CD4-positive, alpha-beta T cell treated with Interleukin-21 for 1 hour (primary cell): ENCODE data around the gene DDR2.
"Not testable (repeated sequence)": the region's sequence is repeated elsewhere in the genome, so short reads cannot be mapped to it uniquely, and the experiment has no call there.

Experiments used
- DNase-seq: peaks from one replicate; pipeline ENCODE4 v3.0.0-alpha.2; 2020

The DDR2 gene

DNA sequence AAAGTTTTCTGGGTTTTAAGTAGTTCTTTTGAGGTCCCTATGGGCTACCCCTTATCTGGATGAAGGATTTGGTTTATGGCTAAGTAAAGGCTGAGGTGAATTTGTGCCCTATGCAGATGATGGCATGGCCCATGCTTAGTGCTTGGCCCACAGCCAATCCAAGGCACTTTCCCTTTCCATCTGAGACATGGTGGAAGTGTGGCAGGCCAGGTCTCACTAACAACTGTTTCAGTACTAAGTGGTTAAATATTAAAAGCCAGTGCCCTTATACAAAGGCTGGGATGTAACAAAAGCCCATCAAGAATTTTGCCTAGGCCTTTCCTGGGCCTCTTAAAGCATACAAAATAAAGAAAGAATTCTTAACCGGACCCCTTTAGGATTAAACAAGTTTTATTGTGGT lies 156.5 kb downstream of the DDR2 start:
- not testable (repeated sequence) for DNase-seq

DNA sequence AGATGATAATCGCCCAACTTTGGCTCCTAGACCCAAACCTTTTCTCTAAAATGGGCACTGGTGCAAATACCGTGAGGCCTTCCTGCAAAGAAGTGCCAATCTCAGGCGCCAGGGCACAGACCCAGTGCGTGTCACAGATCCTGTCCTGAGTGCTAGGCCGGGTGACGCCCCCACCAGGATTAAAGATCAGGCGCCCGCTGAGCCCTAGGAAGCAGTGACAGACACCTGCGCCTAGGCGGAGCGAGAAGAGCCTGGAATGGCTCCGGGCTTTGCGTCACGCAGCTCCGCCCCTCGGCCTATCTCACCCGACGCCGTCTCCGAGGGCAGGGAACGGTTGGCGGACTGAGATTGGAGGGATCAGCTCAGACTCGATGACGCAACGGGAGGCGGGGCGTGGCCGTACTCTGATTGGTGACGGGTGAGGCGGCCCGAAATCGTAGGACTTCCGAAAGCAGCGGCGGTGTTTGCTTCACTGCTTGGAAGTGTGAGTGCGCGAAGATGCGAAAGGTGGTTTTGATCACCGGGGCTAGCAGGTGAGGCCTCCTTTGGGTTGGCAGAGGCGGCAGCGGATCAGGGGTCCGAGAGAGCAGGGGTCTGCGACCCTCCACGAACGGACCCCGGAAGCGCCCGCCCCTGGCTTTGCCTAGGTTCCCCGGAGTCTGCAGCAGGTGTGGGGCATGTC lies 158.2 kb downstream of the DDR2 start, which contains the start of gene HSD17B7:
Gene HSD17B7, plus strand, starts transcription at position 400 of the 682 bp plus-strand sequence. Its CDS starts 99 bp downstream, at position 499.
- DNase-seq, result peak; percentile 86

DNA sequence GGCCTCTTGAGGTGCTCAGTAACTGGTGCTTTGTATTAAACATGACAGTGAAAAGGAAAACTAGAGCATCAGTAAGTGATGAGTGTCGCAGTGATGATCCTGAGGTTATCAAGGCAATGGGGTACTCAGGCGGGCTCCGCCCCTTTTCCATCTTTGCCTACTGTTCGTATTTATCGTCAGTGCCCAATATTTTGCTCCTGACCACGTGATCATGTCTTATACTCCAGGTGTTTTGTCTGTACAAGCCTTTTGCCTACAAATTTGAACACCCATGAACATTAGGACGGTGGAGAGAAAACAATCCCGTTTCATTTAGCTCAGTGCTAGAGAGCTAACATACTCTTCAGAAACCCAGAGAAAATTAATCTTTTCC lies 158.7 kb downstream of the DDR2 start:
- peak; percentile 24 for DNase-seq

DNA sequence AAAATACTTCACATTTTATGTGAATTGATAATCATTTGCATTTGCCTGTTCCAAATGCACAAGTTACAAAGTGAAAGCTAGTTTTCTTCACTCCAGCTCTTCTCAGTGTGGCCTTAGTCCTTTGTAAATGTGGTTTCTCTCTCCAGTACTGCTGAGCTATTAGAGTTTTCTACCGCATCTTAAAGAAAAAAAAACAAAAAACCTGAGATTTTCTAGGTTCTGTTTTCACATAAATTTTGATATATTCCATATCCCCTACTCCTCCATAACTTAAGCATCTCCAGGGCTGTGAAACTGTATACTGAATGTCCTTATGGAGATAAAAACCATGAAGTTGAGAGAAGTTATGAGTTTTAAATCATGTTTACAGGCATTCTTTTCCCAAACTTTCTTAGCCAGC lies 162.0 kb downstream of the DDR2 start:
- not testable (repeated sequence) for DNase-seq

DNA sequence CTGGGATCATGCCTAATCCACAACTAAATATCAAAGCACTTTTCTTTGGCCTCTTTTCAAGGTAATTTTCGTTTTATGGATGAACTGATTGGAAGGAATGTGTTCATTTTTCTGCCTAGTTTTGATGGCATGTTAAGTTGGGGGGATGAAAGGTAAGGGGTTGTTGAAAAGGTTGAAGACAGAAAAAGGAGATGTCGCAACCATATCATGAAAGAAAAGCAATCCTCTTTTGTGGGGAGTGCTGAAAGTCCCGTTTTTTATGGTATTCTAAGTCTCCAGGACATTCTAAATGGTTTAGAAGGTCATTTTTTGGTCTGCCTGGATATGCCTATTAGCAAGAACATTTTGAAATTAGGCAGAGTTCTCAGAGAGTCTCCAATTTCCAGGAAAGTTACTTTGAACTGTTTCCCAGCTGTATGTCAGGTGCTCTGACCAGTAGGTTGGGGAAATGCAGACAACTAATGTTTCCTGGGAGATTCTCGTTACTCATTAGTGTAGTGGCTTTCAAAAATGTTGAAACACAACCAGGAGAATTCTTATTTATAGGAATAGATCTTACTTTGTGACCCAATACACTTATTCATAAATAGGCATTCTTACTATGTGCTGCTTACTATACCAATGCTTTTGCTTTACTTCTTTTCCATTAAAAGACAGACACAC lies 164.5 kb downstream of the DDR2 start:
- DNase-seq, result not testable (repeated sequence)

DNA sequence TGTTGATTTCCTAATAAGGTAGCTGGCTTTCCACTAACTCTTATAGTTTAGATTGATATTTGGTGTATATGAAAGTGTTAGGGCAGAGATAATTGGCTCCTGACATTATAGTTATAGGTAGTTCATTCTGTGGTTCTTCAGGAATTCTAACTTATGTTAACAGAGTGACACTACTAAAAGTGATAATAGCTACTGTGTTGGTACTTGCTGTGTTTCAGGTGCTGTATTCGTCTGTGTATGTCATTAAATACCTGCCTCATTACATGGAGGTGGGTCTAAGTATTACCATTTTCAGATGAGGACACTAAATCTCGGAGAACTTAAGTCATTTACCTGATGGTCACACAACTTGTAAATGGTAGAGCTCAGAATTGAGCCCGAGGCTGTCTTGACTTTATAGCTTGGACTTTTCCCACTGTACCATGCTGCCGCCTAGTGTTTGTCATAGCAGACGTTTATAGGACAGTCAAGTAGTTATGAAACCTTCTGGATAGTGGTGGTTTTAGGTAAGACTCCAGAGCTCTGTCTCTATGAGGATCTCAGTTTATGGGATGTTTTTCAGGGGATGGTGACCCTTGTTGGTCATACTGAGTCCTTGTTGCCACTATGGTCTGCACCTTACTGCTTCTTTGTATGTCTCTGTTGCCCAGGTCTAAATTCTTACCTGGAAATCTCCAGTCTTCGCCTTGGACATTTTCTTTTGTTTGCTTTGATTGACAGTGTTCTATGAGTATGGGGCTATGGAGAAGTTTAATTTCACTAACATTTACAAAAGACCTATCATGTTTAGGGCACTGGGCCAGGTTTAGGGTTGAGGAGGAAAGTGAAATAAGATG lies 167.9 kb downstream of the DDR2 start:
- DNase-seq, result not testable (repeated sequence)

DNA sequence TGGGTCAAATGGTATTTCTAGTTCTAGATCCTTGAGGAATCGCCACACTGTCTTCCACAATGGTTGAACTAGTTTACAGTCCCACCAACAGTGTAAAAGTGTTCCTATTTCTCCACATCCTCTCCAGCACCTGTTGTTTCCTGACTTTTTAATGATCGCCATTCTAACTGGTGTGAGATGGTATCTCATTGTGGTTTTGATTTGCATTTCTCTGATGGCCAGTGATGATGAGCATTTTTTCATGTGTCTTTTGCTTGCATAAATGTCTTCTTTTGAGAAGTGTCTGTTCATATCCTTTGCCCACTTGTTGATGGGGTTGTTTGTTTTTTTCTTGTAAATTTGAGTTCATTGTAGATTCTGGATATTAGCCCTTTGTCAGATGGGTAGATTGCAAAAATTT lies 175.2 kb downstream of the DDR2 start:
- DNase-seq, result not testable (repeated sequence)

DNA sequence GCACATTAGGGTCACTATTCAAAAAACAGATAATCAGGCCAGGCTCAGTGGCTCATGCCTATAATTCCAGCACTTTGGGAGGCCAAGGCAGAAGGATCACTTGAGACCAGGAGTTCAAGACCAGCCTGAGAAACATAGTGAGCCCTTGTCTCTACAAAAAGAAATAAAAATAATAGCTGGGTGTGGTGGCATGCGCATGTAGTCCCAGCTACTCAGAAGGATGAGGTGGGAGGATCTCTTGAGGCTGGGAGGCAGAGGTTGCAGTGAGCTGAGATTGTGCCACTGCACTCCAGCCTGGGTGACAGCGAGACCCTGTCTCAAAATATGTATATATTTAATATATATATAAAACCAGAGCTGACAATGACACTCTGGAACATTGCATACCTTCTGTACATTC lies 180.1 kb downstream of the DDR2 start:
- DNase-seq, result not testable (repeated sequence)

DNA sequence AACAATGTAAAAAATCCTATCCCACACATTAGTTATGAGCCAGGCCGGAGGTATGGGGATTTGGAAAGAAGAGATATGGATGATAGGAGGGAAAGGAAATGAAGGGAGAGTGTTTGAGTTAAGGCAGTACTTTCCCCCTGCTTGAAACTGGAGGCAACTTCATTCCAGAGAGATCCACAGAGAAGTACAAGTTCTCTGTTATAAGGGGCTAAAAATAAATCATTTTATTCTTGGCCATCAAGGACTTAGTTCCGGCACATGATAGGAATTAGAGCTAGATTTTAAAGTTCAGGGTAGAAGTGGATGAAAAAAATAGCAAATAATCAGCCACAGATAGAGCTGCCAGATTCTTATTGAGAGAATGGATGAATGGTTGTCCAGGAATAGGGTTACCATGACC lies 185.9 kb downstream of the DDR2 start:
- not testable (repeated sequence) for DNase-seq

DNA sequence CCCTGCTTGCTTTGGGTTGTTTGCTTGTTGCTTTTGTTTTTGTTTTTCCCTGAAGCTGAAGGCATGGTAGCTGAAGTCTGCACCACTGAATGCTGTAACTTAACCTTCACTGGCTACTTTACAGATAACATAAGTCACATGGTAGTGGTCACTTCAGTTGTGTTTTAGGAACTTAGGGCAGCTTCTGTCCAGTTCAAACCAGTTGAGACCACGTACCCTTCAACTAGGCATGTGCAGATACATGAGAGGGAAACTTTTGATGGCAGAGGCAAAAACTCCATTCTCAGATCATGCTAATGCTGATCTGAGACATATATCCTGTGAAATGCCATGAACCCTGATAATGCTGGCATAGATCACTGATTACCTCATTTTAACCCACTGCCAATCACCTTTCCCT lies 186.4 kb downstream of the DDR2 start:
- DNase-seq, result not testable (repeated sequence)

DNA sequence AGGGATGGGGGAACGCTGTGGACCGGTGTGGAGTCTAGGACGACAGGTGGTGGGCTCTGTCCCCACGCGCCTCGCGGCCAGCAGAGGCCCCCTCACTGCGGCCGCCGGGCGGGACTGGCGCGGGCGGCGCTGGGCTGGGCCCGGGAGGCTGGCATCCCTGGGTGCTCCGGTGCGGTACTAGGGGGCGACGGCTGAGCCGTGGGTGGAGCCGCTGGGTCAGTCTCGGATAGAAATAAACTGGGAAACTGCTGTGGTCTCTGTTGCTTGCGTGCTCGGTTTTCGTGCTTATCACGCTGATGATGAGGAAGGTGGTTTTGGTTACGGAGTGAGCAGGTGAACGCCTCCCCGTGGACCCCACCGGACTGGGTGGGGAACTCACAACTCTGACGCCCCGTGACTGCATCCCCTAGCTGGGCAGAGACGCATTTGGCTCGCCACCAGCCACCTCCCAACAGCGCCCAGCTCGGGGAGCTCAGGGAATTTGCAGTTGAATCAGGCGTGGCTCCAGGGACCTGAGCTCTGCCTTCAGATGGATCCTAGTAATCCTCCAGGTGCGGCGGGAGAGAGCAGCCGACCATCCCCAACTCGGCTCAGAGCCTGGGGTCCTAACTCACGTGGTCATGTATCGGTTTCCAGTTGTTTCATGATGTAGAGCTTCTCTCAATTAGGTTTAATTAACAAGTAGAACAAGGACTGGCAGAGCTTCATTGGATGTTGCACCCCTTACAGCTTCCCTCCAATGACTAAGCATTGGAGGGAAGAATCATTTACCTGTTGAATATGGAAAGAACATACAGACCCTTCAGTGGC lies 190.3 kb downstream of the DDR2 start:
- no peak for DNase-seq

DNA sequence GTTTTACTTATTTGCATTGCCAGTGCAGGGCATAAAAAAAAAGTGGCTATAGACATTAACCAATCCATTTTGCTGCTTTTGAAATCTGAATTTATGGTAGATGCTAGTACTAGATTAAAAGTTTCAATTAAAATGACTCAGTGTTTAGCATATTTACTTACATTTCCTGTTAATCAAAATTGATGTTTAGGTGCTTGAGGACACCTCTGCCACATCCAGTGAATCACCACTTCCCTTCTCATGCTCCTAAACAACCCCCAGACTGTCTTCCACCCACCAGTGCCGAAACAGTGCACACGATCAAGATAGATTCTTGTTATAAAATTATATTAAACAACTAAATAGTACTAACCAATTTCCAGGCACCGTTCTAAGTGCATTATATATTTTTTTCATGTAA lies 191.0 kb downstream of the DDR2 start:
- DNase-seq, result peak; percentile 2

DNA sequence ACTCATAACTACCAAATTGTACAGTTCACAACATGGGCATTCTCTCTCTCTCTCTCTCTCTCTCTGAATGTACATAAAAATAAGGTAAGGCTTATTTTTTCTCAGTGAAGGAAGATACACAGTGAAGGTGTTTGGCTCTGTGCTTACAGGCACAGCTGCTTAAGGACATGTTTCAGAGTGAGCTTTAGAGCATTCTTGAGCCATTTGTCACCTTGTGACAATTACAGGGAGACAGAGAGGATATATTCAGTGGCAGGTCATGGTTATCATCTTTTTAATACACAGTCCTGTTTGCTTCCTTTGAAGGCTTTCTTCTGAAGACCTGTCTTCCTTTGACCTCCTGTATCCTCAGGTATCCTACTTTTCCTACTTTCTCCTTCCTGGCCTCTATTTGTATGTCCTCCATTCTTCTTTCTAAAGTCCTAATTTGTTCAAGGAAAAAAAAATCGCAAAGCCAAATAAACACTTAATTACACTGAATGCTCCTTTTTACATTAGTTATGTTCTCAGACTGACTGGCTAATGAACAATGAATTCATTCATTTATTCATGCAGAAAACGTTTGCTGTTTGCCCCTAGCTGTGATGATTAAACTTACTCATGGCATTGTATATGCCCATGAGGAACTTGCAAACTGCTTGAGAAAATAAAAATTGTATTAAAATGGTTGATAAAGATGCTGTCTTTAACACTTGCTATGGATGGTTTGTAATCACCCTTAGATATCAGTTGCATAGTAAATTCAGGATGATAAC lies 191.7 kb downstream of the DDR2 start:
- no peak for DNase-seq

DNA sequence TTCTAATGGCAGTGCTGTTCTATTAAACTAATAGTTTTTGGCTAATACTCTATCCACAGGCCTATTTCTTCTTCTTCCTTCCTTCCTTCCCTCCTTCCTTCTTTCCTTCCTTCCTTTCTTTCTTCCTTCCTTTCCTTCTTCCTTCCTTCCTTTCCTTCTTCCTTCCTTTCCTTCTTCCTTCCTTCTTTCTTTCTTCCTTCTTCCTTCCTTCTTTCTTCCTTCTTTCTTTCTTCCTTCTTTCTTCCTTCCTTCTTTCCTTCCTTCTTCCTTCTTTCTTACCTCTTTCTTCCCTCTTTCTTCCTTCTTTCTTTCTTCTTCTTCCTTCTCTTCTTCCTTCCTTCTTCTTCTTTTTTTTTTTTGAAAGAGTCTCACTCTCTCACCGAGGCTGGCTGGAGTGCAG lies 197.0 kb downstream of the DDR2 start:
- DNase-seq, result no peak

DNA sequence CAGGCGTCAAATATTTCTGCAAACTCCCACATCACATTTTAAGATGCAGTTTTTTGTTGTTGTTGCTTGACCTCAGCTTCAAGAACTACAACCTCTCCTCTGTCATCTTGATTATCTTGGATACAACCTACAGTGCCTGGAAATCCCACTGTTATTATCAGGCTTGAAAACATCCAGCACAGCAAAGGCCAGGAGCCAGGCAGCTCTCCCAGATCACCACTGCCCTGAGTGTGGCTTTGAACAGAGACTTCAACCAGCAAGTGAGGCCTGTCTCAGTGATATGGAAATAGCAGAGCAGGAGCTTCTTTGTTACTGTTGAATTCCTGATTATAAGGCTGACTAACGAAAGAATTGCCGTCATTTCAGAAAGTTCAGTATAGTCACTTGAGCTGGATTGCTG lies 200.2 kb downstream of the DDR2 start:
- no peak for DNase-seq

DNA sequence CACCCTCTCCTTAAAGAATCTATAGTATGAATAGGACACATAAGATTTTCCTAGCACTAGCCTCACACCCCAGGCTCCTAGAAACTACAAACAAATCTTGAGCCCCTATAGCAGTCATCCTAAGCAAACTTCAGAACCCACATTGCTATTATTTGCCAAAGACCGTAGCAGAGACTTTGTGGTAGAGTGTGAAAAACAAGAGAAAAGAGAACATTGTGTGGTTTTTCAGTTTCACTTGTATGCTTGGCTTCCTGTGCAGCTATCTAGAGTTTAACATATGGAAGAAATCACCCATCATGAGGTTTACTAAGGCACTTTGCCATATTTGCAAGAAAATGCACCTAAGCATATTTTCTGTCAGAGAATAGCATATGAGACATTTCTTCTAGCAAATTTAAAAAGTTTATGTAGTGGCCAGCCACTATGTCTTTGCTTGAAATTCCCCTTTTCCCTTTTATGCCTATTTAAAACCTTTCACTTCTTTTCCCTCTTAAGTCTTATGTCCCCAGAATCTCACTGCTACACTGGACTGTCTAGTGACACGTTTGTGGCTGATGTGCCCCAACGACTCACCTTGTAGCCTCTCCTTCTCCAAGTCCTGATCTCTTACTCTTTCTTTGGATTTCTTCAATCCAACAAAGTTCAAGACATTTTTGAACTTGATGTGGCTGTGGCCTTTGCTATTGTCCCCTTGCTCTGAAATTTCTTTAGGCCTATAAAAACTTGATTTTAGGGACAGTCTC lies 203.1 kb downstream of the DDR2 start:
- DNase-seq, result no peak
